Mesothelial cell of epicardium (in vitro differentiated cells): ENCODE results near the gene GREB1L. TPM values are rescaled to one million over a fixed set of nuclear protein-coding genes. Genes with fewer than 3 reads are reported as not detected.
A peak's percentile ranks its signal among the peaks of the same experiment; 100 is the strongest.

ENCODE experiments used
- DNase-seq, 2 experiments: peaks; one replicate each; pipeline ENCODE4 v3.0.0; 2021; ENCODE audit warnings: low spot score in 2 of 2; ENCODE audit not compliant: unreplicated experiment in 2 of 2
- H3K27ac Mint-ChIP-seq: 2 replicates; pipeline ENCODE4 v1.8.0; 2021; ENCODE audit warnings: mixed read lengths
- H3K27me3 Mint-ChIP-seq: 2 replicates; pipeline ENCODE4 v1.8.0; 2021; ENCODE audit warnings: low read depth, mixed read lengths
- H3K36me3 Mint-ChIP-seq: 2 replicates; pipeline ENCODE4 v1.8.0; 2021; ENCODE audit warnings: mixed read lengths
- H3K4me1 Mint-ChIP-seq: 2 replicates; pipeline ENCODE4 v1.8.0; 2021; ENCODE audit warnings: mixed read lengths
- H3K4me3 Mint-ChIP-seq: 2 replicates; pipeline ENCODE4 v1.8.0; 2021; ENCODE audit warnings: mild to moderate bottlenecking, moderate library complexity, mixed read lengths
- H3K9me3 Mint-ChIP-seq: 2 replicates; pipeline ENCODE4 v1.8.0; 2021; ENCODE audit warnings: mixed read lengths
- total RNA-seq: library from RNA; stranded (reverse); gene quantifications from 3 replicates; pipeline ENCODE4 v1.2.1, GENCODE V29; 2021
- TF ChIP-seq, protein P1 (sequence below): fragments of 200-600 bp; sonication (generic); IDR thresholded peaks from one replicate; pipeline ENCODE4 v1.5.0; 2021; ENCODE audit warnings: antibody characterized with exemption; ENCODE audit not compliant: unreplicated experiment

The GREB1L gene
- total RNA-seq, 1 donor from 2014 or later: 25.5 TPM

DNA sequence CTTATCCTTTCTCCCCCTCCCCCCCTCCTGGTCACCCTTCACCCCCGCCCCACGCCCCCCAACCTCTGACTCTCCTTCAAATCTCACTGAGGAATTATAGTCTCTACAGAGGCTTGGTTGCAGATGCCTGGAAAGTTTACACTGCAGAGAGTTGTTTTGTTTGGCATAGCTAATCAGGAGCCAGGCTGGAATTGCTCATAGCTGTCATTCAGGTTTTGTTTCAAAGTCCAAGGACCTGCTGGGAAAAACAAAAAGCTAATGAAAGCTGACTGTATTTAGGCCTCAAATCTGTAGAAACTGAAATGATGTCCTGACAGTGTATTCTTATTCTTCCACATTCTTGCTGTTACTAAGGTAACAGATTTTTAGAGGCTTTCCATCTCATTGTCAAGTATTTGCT lies 22.6 kb downstream of the GREB1L start:
- H3K27ac Mint-ChIP-seq: peak overlapping the region; percentile 68
- no peak overlapping the region for H3K4me3 Mint-ChIP-seq
- no peaks in the 10 kb centered on the region for H3K36me3 Mint-ChIP-seq
- no peaks in the 10 kb centered on the region for H3K27me3 Mint-ChIP-seq
- H3K4me1 Mint-ChIP-seq: peaks cover 59% of the 10 kb centered on the region
- TF ChIP-seq, protein P1, sequence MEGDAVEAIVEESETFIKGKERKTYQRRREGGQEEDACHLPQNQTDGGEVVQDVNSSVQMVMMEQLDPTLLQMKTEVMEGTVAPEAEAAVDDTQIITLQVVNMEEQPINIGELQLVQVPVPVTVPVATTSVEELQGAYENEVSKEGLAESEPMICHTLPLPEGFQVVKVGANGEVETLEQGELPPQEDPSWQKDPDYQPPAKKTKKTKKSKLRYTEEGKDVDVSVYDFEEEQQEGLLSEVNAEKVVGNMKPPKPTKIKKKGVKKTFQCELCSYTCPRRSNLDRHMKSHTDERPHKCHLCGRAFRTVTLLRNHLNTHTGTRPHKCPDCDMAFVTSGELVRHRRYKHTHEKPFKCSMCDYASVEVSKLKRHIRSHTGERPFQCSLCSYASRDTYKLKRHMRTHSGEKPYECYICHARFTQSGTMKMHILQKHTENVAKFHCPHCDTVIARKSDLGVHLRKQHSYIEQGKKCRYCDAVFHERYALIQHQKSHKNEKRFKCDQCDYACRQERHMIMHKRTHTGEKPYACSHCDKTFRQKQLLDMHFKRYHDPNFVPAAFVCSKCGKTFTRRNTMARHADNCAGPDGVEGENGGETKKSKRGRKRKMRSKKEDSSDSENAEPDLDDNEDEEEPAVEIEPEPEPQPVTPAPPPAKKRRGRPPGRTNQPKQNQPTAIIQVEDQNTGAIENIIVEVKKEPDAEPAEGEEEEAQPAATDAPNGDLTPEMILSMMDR: no peak
- no peaks in the 10 kb centered on the region for H3K9me3 Mint-ChIP-seq
- DNase-seq: no peak

DNA sequence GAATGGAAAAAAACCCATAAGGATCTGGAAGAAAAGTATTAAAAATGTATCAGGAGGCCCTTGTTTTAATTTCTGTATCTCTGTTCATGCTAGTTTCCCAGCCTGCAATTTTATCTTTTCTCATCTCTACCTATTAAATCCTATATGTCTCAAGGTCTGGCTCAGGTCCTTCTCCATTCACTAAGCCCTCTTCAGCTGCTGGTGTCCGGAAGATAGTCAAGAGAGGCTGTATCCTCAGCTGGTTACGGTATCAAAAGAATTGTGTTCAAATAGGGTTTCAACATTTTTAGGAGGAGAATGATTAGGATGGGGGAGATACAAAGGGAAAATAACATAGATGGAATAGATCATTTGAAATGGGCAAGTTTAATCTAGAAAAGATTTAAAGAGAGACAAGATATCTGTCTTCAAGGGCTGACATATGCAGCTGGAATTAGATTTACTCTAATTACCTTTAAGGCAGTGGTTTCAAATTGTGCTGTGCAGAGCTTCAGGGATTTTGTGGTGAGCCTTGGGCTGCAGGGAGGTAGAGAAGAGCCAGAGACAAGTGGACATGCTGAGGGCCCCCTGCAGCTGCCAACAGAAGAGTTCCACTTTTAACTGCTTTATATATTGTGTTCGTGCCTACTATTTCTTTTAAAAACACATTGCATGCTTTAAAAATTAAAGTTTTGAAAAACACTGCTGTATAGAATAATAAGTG lies 24.1 kb downstream of the GREB1L start:
- H3K4me3 Mint-ChIP-seq: no peak overlapping the region
- peak overlapping the region; percentile 65 for H3K27ac Mint-ChIP-seq
- DNase-seq: no peak
- TF ChIP-seq, protein P1: no peak
- no peaks in the 10 kb centered on the region for H3K9me3 Mint-ChIP-seq
- H3K36me3 Mint-ChIP-seq: no peaks in the 10 kb centered on the region
- H3K4me1 Mint-ChIP-seq: peaks cover 60% of the 10 kb centered on the region
- H3K27me3 Mint-ChIP-seq: no peaks in the 10 kb centered on the region

DNA sequence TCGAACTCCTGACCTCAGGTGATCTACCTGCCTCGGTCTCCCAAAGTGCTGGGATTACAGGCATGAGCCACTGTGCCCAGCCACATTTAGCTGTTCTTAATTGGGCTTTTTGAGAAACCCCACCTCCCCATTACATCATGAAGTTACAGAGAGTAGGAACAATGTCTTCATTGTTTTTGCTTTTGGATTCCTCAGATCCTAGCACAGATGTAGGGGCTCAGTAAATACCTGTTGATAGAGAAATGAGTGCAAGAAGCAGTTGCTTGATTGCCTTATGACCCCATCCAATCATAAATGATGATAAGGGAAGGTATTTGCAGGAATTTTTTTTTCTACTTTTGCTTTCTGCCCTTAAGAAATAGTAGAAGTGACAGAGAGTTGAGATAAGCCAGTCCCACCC lies 25.4 kb downstream of the GREB1L start:
- no peak overlapping the region for H3K4me3 Mint-ChIP-seq
- no peaks in the 10 kb centered on the region for H3K9me3 Mint-ChIP-seq
- peaks cover 60% of the 10 kb centered on the region for H3K4me1 Mint-ChIP-seq
- peak overlapping the region; percentile 45 for H3K27ac Mint-ChIP-seq
- TF ChIP-seq, protein P1: no peak
- no peaks in the 10 kb centered on the region for H3K36me3 Mint-ChIP-seq
- no peaks in the 10 kb centered on the region for H3K27me3 Mint-ChIP-seq
- DNase-seq: no peak

DNA sequence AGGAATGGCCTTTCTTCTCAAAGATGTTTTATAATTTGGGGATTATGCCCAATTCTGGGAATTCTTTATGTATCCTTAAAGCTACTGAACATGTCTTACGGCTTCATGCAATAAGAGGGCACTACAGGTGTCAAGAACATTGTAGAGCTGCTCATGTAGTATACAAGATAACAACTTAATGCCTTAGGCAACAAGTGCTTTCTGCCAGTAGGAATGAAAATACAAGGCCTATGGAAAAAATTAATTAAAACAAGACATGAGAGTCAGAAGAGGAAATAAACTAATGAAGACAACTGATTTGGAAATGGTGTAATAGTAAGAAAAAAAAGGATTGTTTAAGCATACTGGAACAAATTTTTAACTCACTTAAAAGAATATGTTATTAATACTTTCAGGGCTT lies 27.3 kb downstream of the GREB1L start:
- H3K36me3 Mint-ChIP-seq: peaks cover 2% of the 10 kb centered on the region
- H3K4me3 Mint-ChIP-seq: no peak overlapping the region
- TF ChIP-seq, protein P1: no peak
- no peak for DNase-seq
- H3K4me1 Mint-ChIP-seq: peaks cover 44% of the 10 kb centered on the region
- H3K9me3 Mint-ChIP-seq: peaks cover 4% of the 10 kb centered on the region
- H3K27me3 Mint-ChIP-seq: no peaks in the 10 kb centered on the region
- H3K27ac Mint-ChIP-seq: no peak overlapping the region

DNA sequence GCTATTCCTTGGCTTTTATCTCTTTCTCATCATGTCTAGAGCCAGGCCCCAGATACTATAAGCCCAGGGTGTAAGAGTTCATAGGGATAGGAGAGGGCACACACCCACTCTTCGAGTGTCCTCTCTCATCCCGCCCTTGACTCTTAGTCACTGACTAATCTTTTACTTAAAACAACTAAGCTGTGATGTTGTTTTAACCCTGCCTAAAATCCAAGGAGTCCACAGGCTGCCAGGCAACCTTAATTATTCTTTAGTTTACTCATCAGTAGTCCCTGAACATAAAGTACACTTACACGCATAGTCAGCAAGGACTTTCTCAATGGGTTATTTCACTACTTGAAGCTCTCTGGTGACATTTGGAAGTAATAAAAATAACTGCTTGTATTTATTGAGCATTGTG lies 28.4 kb downstream of the GREB1L start:
- TF ChIP-seq, protein P1: no peak
- Mint-ChIP-seq H3K4me3 (no peak overlapping the region), H3K9me3 (peaks cover 4% of the 10 kb centered on the region), H3K27ac (peak overlapping the region; percentile 0), H3K4me1 (peaks cover 33% of the 10 kb centered on the region), H3K27me3 (no peaks in the 10 kb centered on the region), H3K36me3 (peaks cover 2% of the 10 kb centered on the region)
- DNase-seq: no peak
